Naive B cell (primary cell): Measurements from ENCODE around the gene FBXL22. TPM values are rescaled to one million over a fixed set of nuclear protein-coding genes. Genes with fewer than 3 reads are reported as not detected.
A peak's percentile ranks its signal among the peaks of the same experiment; 100 is the strongest.

Experiments
- ATAC-seq, 2 donors: fragments of 150-1000 bp; cut with Tn5 transposase; 2 replicates each; pipeline ENCODE4 v1.10.0; 2021; ENCODE audit warnings: low read depth in 2 of 2, mild to moderate bottlenecking in 2 of 2, moderate library complexity in 2 of 2
- DNase-seq: peaks from one replicate; pipeline ENCODE4 v3.0.0; 2022
- H3K27ac Mint-ChIP-seq, 6 donors: one replicate each; pipeline ENCODE4 v1.8.0; 2020 to 2022; ENCODE audit warnings: mild to moderate bottlenecking in 6 of 6, mixed read lengths in 6 of 6, moderate library complexity in 5 of 6, inconsistent platforms in 2 of 6
- H3K27me3 Mint-ChIP-seq, 3 donors: one replicate each; pipeline ENCODE4 v1.8.0; 2021 to 2022; ENCODE audit warnings: mixed read lengths in 3 of 3, mild to moderate bottlenecking in 1 of 3
- H3K36me3 Mint-ChIP-seq, 2 donors: one replicate each; pipeline ENCODE4 v1.8.0; 2020 to 2022; ENCODE audit warnings: mixed read lengths in 2 of 2, inconsistent platforms in 1 of 2, mild to moderate bottlenecking in 1 of 2
- H3K4me1 Mint-ChIP-seq, 3 donors: one replicate each; pipeline ENCODE4 v1.8.0; 2020 to 2022; ENCODE audit warnings: mixed read lengths in 3 of 3, inconsistent platforms in 1 of 3, mild to moderate bottlenecking in 1 of 3, moderate library complexity in 1 of 3
- H3K4me3 Mint-ChIP-seq, 8 donors: one replicate each; pipeline ENCODE4 v1.8.0; 2020 to 2022; ENCODE audit warnings: mild to moderate bottlenecking in 8 of 8, mixed read lengths in 8 of 8, moderate library complexity in 8 of 8, inconsistent platforms in 2 of 8
- H3K9me3 Mint-ChIP-seq, 7 donors: one replicate each; pipeline ENCODE4 v1.8.0; 2020 to 2022; ENCODE audit warnings: mixed read lengths in 7 of 7, mild to moderate bottlenecking in 5 of 7, inconsistent platforms in 2 of 7, moderate library complexity in 1 of 7
- polyA plus RNA-seq, 6 donors: library from polyadenylated mRNA; unstranded; fragments of 300-500 nt; fragmentation: Illumina TruSeq; gene quantifications; one replicate each; pipeline ENCODE4 v1.2.3, GENCODE V29; 2021; ENCODE audit warnings: low read depth in 6 of 6

Gene FBXL22
- polyA plus RNA-seq, 6 donors from 2014 or later = 0.37 to 0.91 (median 0.48) TPM; not detected in 1

- Mint-ChIP-seq H3K4me3 (no peak overlapping the region), H3K9me3 (no peaks in the 10 kb centered on the region), H3K27me3 (no peaks in the 10 kb centered on the region), H3K36me3 (peaks cover 24 to 29% of the 10 kb centered on the region in 2 donors), H3K4me1 (peaks cover 0 to 2% (median 0%) of the 10 kb centered on the region in 3 donors), H3K27ac (peak overlapping the region in 1 of 6 donors; percentile 69)
- no peak for ATAC-seq
- DNase-seq = no peak
Measured at GRCh38 chr15:63573533-63573932, 23.7 kb upstream of the FBXL22 start.

DNA sequence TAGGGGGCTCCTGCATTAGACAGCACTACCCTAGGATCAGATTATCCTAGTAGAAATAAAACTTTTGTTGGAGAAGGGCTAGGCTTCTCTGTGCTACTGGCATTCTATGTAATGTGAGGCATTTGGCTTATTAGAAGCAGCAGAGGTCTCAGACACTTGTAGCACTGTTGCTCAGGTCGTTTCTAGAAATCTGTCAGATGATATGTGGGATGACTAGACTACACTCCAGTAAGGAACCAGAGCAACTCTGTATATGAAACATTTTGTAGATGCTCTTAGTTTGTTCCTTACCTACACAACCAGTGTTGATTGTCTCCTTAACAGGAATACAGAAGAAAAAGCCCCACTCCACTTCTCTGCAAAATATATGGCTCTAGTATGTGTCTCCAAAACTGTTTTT, 21.9 kb upstream of the FBXL22 start:
- no peak overlapping the region for H3K4me3 Mint-ChIP-seq
- H3K27me3 Mint-ChIP-seq = no peaks in the 10 kb centered on the region
- H3K9me3 Mint-ChIP-seq = no peaks in the 10 kb centered on the region
- no peaks in the 10 kb centered on the region for H3K4me1 Mint-ChIP-seq
- H3K36me3 Mint-ChIP-seq = peaks cover 19 to 29% of the 10 kb centered on the region in 2 donors
- DNase-seq = no peak
- ATAC-seq = no peak
- peak overlapping the region in 3 of 6 donors; percentile 12 to 47 (median 14) for H3K27ac Mint-ChIP-seq

DNA sequence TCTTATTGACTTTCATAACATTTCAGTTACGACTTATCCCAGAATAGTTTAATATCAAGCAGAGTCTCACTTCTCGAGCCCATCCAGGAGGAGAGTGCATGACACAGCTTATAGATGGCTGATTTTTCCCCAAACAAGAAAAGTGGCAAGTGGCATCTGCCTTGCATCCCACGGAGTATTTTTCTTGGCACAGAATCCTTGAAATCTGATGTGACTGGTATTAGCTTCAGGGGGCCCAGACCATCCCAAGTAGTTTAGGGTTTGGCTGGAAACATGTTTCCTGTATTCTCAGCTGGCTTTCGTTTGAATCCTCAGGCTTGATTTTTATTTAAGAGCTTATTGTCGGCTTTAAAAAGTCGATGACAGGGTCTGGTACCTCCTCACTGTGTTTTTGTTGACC, 20.7 kb upstream of the FBXL22 start:
- no peaks in the 10 kb centered on the region for H3K27me3 Mint-ChIP-seq
- DNase-seq (no peak), ATAC-seq (no peak)
- no peak overlapping the region for H3K4me3 Mint-ChIP-seq
- H3K36me3 Mint-ChIP-seq = peaks cover 19 to 24% of the 10 kb centered on the region in 2 donors
- no peaks in the 10 kb centered on the region for H3K9me3 Mint-ChIP-seq
- H3K4me1 Mint-ChIP-seq = peaks cover 4 to 9% (median 8%) of the 10 kb centered on the region in 3 donors
- H3K27ac Mint-ChIP-seq = peak overlapping the region in 4 of 6 donors; percentile 9 to 93 (median 68)

- ATAC-seq = peak; percentile 50 to 62
- Mint-ChIP-seq H3K9me3 (peaks cover 0 to 2% (median 0%) of the 10 kb centered on the region in 7 donors), H3K36me3 (peaks cover 16 to 25% of the 10 kb centered on the region in 2 donors), H3K4me3 (peak overlapping the region in 1 of 8 donors; percentile 17), H3K27me3 (no peaks in the 10 kb centered on the region), H3K4me1 (peaks cover 16 to 22% (median 20%) of the 10 kb centered on the region in 3 donors), H3K27ac (peak overlapping the region in 5 of 6 donors; percentile 53 to 92 (median 77))
- DNase-seq = no peak
Measured at GRCh38 chr15:63582179-63582578, 15.0 kb upstream of the FBXL22 start.

DNA sequence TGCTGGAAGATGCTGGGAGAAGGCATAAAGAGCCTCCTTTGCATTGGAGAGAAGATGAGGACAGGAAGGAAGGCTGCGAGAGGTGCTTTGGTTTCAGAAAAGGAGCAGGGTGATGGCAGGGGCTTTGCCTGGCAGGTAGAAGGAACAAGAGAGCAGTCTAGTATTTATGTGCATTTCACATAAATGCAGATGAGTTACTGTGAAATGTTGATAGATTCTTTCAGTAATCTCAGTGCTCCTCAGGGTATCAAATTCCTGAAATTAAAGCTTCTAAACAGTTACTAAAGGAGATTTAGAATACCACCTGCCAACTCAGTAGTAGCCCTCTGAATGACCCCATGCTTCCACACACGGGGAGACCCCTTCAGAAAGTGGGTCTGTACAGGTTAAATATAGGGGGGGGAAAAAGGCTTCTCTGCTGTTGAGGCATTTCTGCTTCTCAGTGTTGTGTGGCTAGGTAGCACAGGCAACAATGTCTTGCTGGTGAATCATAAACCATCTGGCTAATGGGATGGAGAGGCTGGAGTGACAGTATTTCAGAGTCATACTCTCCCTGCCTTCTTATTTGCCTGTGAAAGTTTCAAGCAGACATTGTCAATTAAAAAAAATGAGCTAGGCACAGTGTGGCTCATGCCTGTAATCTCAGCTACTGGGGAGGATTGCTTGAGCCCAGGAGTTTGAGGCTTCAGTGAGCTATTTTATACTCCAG, 14.3 kb upstream of the FBXL22 start:
- Mint-ChIP-seq H3K36me3 (peaks cover 16 to 25% of the 10 kb centered on the region in 2 donors), H3K4me1 (peaks cover 16 to 22% (median 20%) of the 10 kb centered on the region in 3 donors), H3K27me3 (no peaks in the 10 kb centered on the region), H3K27ac (peak overlapping the region in 5 of 6 donors; percentile 54 to 92 (median 75)), H3K4me3 (peak overlapping the region in 1 of 8 donors; percentile 24), H3K9me3 (peaks cover 0 to 2% (median 0%) of the 10 kb centered on the region in 7 donors)
- no peak for DNase-seq
- no peak for ATAC-seq

DNA sequence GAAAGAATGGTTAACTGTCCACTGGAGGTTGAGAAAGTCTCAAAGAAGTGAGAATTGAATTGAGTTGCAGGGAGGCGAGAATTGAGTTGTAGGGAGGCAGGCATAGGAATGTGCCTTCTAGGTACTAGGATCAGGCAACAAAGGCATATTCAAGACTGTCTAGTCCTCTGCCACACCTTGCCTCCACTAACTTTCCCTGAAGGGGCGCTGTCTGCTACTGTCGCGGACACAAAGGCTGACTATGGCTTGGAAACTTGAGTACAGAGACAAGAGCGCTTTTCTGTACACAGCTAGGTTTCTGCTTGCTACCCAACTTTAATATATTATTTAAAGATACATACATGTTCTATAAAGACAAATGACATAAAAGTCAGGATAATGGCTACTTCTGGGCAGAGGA, 10.4 kb upstream of the FBXL22 start:
- H3K27ac Mint-ChIP-seq = peak overlapping the region in 3 of 6 donors; percentile 4 to 90 (median 53)

DNA sequence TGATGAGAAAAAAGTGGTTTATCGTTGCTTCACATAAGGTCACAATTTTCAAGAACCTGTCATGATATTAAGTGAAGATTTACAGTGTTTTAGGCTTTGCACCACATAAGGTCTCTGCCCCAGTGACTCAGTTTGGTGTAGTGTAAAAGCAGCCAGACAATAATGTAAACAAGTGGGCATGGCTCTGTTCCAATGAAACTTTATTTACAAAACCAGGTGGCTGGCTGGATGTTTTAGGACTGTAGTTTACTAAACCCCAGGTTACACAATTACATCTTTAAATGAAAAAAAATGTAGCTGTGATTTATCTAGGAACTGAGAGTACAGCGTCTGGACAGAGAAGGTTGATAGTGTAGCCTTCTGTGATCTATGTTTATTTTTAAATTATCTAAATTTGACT, 9.7 kb upstream of the FBXL22 start:
- H3K9me3 Mint-ChIP-seq = peaks cover 0 to 2% (median 0%) of the 10 kb centered on the region in 7 donors
- H3K36me3 Mint-ChIP-seq = peaks cover 39 to 43% of the 10 kb centered on the region in 2 donors
- no peak overlapping the region for H3K4me3 Mint-ChIP-seq
- no peak for ATAC-seq
- peaks cover 3 to 9% (median 8%) of the 10 kb centered on the region in 3 donors for H3K4me1 Mint-ChIP-seq
- DNase-seq = no peak
- H3K27me3 Mint-ChIP-seq = no peaks in the 10 kb centered on the region
- peak overlapping the region in 1 of 6 donors; percentile 14 for H3K27ac Mint-ChIP-seq

More for the DNA sequence above, 10.4 kb upstream of the FBXL22 start:
- no peak for DNase-seq
- no peak overlapping the region for H3K4me3 Mint-ChIP-seq
- peaks cover 0 to 2% (median 0%) of the 10 kb centered on the region in 7 donors for H3K9me3 Mint-ChIP-seq
- H3K4me1 Mint-ChIP-seq = peaks cover 9 to 14% (median 12%) of the 10 kb centered on the region in 3 donors
- ATAC-seq = no peak
- peaks cover 44 to 46% of the 10 kb centered on the region in 2 donors for H3K36me3 Mint-ChIP-seq
- H3K27me3 Mint-ChIP-seq = no peaks in the 10 kb centered on the region

DNA sequence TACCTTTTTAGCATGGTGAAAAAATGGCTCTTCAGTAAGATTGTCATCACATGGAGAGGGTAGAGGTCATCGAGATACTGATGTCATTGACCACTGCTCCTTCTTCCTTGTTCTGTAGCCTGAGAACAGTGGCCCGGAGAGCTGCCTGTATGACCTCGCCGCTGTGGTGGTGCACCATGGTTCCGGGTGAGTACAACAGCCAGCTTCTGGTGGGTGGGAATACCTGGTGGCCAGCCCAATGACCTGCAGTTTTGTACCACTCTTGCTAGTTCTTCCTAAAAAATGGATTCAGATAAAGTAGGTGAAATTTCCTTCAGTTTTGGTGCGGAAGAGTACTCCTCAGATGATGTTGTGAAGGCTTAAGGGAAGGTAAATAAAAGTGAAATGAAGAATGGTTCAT, 8.4 kb upstream of the FBXL22 start:
- Mint-ChIP-seq H3K36me3 (peaks cover 36 to 38% of the 10 kb centered on the region in 2 donors), H3K4me3 (no peak overlapping the region), H3K9me3 (peaks cover 0 to 2% (median 0%) of the 10 kb centered on the region in 7 donors), H3K27ac (peak overlapping the region in 3 of 6 donors; percentile 47 to 49 (median 48)), H3K4me1 (peaks cover 6 to 18% (median 6%) of the 10 kb centered on the region in 3 donors), H3K27me3 (no peaks in the 10 kb centered on the region)
- ATAC-seq (no peak), DNase-seq (no peak)

- Mint-ChIP-seq H3K4me1 (peaks cover 40 to 68% (median 43%) of the 10 kb centered on the region in 3 donors), H3K9me3 (no peaks in the 10 kb centered on the region)
- no peak for ATAC-seq
Measured at GRCh38 chr15:63593705-63594671, 3.2 kb upstream of the FBXL22 start.

GRCh38 chr15:63595065-63595464, 2.1 kb upstream of the FBXL22 start:
- ATAC-seq (no peak), DNase-seq (no peak)
- H3K27me3 Mint-ChIP-seq = no peaks in the 10 kb centered on the region
- H3K9me3 Mint-ChIP-seq = no peaks in the 10 kb centered on the region
- H3K27ac Mint-ChIP-seq = peak overlapping the region; percentile 13 to 98 (median 94)
- H3K4me3 Mint-ChIP-seq = peak overlapping the region in 6 of 8 donors; percentile 28 to 89 (median 52)
- peaks cover 51 to 78% (median 54%) of the 10 kb centered on the region in 3 donors for H3K4me1 Mint-ChIP-seq
- peaks cover 12 to 16% of the 10 kb centered on the region in 2 donors for H3K36me3 Mint-ChIP-seq

More at GRCh38 chr15:63593705-63594671, 3.2 kb upstream of the FBXL22 start:
- Mint-ChIP-seq H3K27ac (peak overlapping the region; percentile 74 to 98 (median 89)), H3K4me3 (peak overlapping the region in 6 of 8 donors; percentile 30 to 89 (median 54)), H3K27me3 (no peaks in the 10 kb centered on the region), H3K36me3 (peaks cover 23 to 27% of the 10 kb centered on the region in 2 donors)
- DNase-seq = no peak

GRCh38 chr15:63595688-63596087, 1.5 kb upstream of the FBXL22 start:
- Mint-ChIP-seq H3K9me3 (no peaks in the 10 kb centered on the region), H3K36me3 (peaks cover 8 to 10% of the 10 kb centered on the region in 2 donors), H3K4me3 (peak overlapping the region in 5 of 8 donors; percentile 13 to 89 (median 30)), H3K4me1 (peaks cover 51 to 79% (median 60%) of the 10 kb centered on the region in 3 donors), H3K27ac (peak overlapping the region; percentile 59 to 98 (median 92)), H3K27me3 (no peaks in the 10 kb centered on the region)
- ATAC-seq (no peak), DNase-seq (no peak)

DNA sequence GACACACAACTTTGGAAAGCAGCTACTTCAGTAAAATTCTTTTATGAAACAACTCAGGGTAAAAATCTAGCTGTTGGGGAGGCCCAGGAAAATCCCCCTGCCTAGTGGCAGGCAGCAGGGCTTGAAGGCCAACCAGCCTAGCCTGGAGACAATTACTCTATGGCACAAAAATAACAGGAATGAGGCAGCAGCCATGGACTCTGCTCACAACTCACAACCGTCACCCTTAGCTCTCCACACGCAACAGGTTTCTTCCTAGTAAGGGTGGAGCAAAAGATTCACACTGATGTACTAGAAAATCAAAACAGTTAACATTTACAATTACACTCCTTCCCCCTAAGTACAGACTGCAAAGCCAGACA, 530 bp upstream of the FBXL22 start:
- Mint-ChIP-seq H3K27me3 (no peaks in the 10 kb centered on the region), H3K4me1 (peaks cover 51 to 81% (median 62%) of the 10 kb centered on the region in 3 donors), H3K27ac (peak overlapping the region; percentile 87 to 98 (median 95)), H3K4me3 (peak overlapping the region in 4 of 8 donors; percentile 28 to 59 (median 46)), H3K36me3 (peaks cover under 1 to 7% of the 10 kb centered on the region in 2 donors), H3K9me3 (no peaks in the 10 kb centered on the region)
- DNase-seq (no peak), ATAC-seq (no peak)

- Mint-ChIP-seq H3K27ac (peak overlapping the region; percentile 88 to 98 (median 96)), H3K4me3 (peak overlapping the region in 2 of 8 donors; percentile 26 to 30), H3K27me3 (no peaks in the 10 kb centered on the region), H3K4me1 (peaks cover 60 to 87% (median 73%) of the 10 kb centered on the region in 3 donors), H3K9me3 (no peaks in the 10 kb centered on the region), H3K36me3 (peaks cover 0 to 5% of the 10 kb centered on the region in 2 donors)
- ATAC-seq = no peak
- DNase-seq = no peak
Measured at GRCh38 chr15:63597821-63598220, 634 bp downstream of the FBXL22 start.
